Stomach (tissue), 4 donors: ENCODE measurements around the gene KIF20A.

Experiments used
- CTCF ChIP-seq, 7 experiments: fragments of 450-650 bp in 4 of 7; fragments of 200-600 bp in 3 of 7; sonication (generic) in 3 of 7; IDR thresholded peaks; one replicate each; pipeline ENCODE4 v1.5.1; 2016 to 2019; ENCODE audit warnings: antibody characterized with exemption in 7 of 7, control low read depth in 2 of 7, mild to moderate bottlenecking in 1 of 7
- EP300 ChIP-seq: sonication (generic); formaldehyde crosslinking; IDR thresholded peaks from one replicate; pipeline ENCODE4 v1.6.1; 2017; ENCODE audit warnings: antibody characterized with exemption
- POLR2A ChIP-seq, 4 donors: fragments of 450-650 bp; IDR thresholded peaks; one replicate each; pipeline ENCODE4 v1.6.1; 2016; ENCODE audit warnings: antibody characterized with exemption in 4 of 4, control low read depth in 2 of 4, mild to moderate bottlenecking in 1 of 4, moderate library complexity in 1 of 4
- POLR2AphosphoS5 ChIP-seq, 3 donors: sonication (generic); formaldehyde crosslinking; IDR thresholded peaks; one replicate each; pipeline ENCODE4 v1.6.1; 2016; ENCODE audit warnings: antibody characterized with exemption in 3 of 3

- TF ChIP-seq POLR2A (IDR thresholded peaks at IDR 0.05) (no peak), CTCF (IDR thresholded peaks at IDR 0.05) (no peak), POLR2AphosphoS5 (IDR thresholded peaks at IDR 0.05) (no peak), EP300 (no peak)
Observed at GRCh38 chr5:138141734-138142133, 37.2 kb upstream of the KIF20A start.
